Fibroblast of pulmonary artery (primary cell): ENCODE measurements around the gene SH2D6.

ENCODE experiments used
- DNase-seq: peaks from one replicate; pipeline ENCODE4 v3.0.0-alpha.2; 2010; ENCODE audit warnings: low read depth
- H3K4me3 ChIP-seq: replicated peaks from 2 replicates; pipeline ENCODE4 v1.5.1; 2011; ENCODE audit warnings: low read depth, mild to moderate bottlenecking, control low read depth, low read length, moderate library complexity
- CTCF ChIP-seq: IDR thresholded peaks from 2 replicates; pipeline ENCODE4 v1.5.1; 2011; ENCODE audit warnings: mild to moderate bottlenecking, control low read depth, low read length, inconsistent platforms; ENCODE audit errors: missing control alignments

Gene SH2D6

GRCh38 chr2:85397925-85398331, 20.6 kb upstream of the SH2D6 start:
- H3K4me3 ChIP-seq, result no peak overlapping the region
- TF ChIP-seq CTCF, result no peak

GRCh38 chr2:85398426-85399182, 19.9 kb upstream of the SH2D6 start:
- no peak for DNase-seq
- TF ChIP-seq CTCF, result no peak
- no peak overlapping the region for H3K4me3 ChIP-seq

More at GRCh38 chr2:85397925-85398331, 20.6 kb upstream of the SH2D6 start:
- no peak for DNase-seq

- no peak overlapping the region for H3K4me3 ChIP-seq
- no peak for DNase-seq
- TF ChIP-seq CTCF, result no peak
Observed at GRCh38 chr2:85399183-85399455, 19.4 kb upstream of the SH2D6 start.

- no peak for TF ChIP-seq CTCF
- no peak overlapping the region for H3K4me3 ChIP-seq
- no peak for DNase-seq
Observed at GRCh38 chr2:85400023-85400422, 18.5 kb upstream of the SH2D6 start.

- no peak overlapping the region for H3K4me3 ChIP-seq
- TF ChIP-seq CTCF, result no peak
- DNase-seq, result no peak
Observed at GRCh38 chr2:85400541-85401463, 17.7 kb upstream of the SH2D6 start.

- no peak overlapping the region for H3K4me3 ChIP-seq
- no peak for DNase-seq
- no peak for TF ChIP-seq CTCF
Observed at GRCh38 chr2:85401464-85401805, 17.1 kb upstream of the SH2D6 start.
